HG03025 (cell line): Measurements from ENCODE around the gene PRKCA.

Experiments
- ATAC-seq: cut with Tn5 transposase; IDR thresholded peaks from one replicate; pipeline ENCODE4 v1.9.1; 2021; ENCODE audit warnings: mild to moderate bottlenecking, moderate library complexity; ENCODE audit not compliant: unreplicated experiment, low FRiP score

The PRKCA gene

GRCh38 chr17:66775271-66775670 lies 472.9 kb downstream of the PRKCA start:
- no peak for ATAC-seq

- no peak for ATAC-seq
These were observed 473.5 kb downstream of the PRKCA start for GRCh38 chr17:66775881-66776400.

DNA sequence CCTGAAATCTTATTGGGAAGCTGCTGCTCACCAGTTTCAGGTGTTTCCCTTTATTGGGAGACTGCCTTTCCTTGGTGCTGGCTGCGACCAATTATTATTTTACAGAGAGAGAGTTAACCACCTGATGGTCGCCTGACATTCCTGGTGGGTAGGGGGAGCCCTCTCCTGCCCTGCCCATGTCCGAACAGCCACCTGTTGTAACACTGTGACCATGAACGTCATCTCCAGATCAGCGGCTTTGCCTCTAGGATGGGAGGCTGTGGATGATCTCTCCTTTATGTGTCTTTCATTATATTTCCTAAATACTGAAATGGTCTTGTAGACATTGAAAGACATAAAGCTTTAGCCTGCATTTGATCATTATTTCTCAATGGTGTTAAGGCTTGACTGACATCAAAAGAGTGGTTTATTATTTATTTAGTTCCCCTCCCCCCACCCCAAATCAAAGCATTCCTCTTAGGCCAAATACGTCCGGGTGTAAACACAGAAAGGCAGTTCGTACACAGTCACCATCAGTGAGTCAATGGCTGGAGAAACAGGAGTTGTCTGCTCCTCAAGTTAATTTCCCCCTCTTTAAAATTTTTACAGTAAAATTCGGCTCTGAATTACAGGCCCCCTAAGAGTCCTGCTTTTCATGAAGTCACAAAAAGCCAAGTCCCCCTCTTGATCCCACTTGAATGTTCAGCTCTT lies 474.7 kb downstream of the PRKCA start:
- ATAC-seq = no peak

DNA sequence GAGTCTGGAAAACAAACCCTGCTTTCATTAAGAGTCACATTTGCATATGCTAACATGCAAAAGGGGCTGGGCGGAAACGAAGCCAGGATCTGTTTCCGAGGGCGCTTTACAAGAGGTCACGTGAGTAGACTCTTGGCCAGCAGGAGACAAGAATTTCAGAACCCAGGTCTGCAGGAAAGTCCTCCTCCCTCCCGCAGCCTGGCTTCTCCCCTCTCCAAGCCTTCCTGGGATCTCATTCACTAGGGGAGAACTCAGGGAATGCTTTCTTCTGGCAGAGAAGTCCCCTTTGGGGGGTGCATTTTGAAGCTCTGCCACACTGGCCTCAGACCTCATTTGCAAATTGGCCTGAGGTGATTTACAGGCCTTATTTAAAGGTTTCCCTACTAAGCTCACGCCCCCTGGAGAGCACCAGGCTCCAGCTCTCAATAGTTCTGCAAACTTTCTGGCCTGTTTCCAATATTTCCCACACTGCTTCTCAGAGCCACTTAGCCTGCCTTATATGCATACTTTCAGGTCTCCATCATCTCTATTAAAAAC lies 475.3 kb downstream of the PRKCA start:
- ATAC-seq = no peak

DNA sequence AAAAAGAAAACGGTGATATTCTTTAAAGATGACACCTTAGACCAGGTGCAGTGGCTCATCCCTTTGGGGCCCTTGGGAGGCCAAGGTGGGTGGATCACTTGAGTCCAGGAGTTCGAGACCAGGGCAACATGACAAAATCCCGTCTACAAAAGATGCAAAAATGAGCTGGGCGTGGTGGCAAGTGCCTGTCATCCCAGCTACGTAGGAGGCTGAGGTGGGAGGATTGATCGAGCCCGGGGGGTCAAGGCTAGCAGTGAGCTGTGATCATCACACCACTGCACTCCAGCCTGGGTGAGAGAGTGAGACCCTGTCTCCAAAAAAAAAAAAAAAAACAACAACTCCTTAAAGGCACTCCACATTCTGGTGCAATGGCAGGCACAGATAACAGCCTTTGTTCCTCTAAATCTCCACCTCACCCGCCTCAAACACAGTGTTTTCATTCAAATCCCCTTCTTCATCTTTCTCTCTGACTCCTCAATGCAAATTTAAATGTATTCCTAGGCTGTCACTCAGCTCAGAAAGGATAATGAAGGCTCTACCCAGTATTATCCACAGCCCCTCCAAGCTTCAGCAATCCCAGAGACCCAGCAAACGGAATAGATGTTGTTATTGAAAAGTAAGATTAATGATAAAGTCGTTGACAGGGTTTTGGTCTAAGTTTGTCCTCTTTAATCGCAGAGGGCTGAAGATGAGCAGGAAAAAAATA lies 476.3 kb downstream of the PRKCA start:
- no peak for ATAC-seq

DNA sequence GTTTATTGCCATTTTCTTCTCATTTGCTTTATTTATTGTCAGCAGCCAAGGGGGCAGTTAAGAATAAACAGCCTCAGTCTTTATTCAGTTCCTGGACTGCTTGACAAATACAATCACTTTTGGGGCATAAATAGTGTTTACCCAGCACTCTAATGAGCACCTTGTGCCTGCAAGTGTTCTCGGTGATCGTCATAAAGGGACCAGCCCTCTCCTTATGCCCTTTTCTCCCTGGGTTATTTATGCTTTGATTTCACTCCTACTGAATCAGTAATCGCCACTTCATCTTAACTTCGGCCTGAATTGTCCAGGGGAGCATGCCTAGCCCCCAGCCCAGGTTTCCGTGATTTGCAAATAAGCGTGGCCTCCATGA lies 476.8 kb downstream of the PRKCA start:
- ATAC-seq = no peak

DNA sequence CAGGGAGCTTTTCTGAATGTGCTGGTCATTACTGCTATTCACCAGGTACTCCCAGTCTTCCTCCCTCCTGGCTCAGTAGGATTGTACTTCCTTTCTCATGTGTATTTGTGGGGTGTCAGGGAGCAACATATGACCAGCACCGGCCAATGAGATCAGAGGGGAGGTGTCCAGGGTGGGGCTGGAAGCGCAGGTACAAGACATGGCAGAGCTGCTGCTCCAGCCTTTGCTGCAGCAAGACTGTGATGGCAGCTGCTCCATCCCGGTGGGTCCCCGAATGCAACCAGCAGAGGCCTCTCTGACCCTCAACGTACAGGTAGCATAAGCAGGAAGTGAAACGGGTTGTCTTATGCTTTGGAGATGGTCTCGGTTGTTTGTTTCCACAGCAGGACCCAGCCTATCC lies 478.7 kb downstream of the PRKCA start:
- ATAC-seq = no peak

DNA sequence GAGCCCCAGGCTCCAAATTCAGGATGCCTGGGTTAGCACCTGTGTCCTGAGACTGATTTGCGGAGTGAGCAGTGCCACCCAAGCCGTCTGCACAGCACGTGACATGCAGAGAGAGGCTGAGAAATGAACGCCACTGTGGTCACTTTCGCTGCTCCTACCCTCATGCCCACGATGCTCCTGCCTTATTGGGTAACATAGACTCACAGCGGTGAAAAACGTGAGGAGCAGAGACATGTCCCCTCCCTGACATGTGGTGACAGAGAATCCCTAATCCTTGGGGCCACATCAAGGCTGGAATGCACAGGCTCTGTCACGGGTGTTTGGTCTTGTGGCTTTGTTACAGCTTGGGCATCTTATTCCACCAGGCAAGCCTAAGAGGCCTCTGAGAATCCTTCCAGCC lies 480.4 kb downstream of the PRKCA start:
- ATAC-seq = no peak

GRCh38 chr17:66783656-66784381 lies 481.4 kb downstream of the PRKCA start:
- ATAC-seq = no peak

- ATAC-seq = no peak
These were observed 482.4 kb downstream of the PRKCA start for GRCh38 chr17:66784621-66785364.

- ATAC-seq = no peak
These were observed 483.7 kb downstream of the PRKCA start for GRCh38 chr17:66786107-66786506.

- ATAC-seq = no peak
These were observed 485.5 kb downstream of the PRKCA start for GRCh38 chr17:66787914-66788313.

DNA sequence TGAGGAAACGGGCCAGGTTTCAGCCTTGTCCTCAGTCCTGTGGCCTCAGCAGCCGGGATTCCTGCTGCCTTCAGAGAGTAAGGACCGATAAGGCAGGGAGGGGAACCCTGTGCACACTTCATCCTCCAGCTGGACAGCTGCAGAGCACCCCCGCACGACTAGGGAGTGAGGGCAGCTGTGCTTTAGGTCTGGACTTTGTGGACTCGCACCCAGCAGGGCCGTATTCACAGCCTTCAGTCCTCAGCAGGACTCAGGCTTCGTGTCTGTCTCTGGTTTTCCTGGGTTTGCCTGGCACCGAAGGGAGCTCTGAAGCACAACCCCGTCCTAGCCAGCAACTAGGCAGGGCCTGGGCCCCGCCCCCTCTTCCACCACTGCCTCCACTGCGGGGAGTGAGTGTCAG lies 486.7 kb downstream of the PRKCA start:
- ATAC-seq = no peak

- no peak for ATAC-seq
These were observed 487.6 kb downstream of the PRKCA start for GRCh38 chr17:66789961-66790437.

- ATAC-seq = no peak
These were observed 488.2 kb downstream of the PRKCA start for GRCh38 chr17:66790501-66791061.

DNA sequence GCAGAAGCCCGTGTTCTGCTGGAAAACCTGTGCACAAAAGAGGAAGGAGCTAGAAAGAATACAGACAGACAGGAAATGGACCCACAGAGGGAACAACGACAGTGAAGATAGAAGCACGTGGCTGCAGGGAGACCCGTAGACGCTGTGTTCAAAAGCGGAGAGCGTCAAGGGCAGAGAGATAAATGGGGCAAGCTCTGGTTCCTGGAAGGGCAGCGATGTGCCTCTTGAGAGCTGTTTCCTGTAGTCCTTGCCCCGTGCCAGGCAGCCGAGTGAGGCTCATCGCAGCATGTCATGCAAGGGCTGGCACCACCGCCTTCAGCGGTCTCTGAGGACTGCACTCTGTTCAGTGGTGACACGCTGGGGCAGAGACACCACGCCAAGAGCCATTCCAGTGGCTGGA lies 488.9 kb downstream of the PRKCA start:
- ATAC-seq = no peak

- ATAC-seq = no peak
These were observed 491.4 kb downstream of the PRKCA start for GRCh38 chr17:66793814-66794213.

GRCh38 chr17:66795486-66795885 lies 493.1 kb downstream of the PRKCA start:
- ATAC-seq = no peak

DNA sequence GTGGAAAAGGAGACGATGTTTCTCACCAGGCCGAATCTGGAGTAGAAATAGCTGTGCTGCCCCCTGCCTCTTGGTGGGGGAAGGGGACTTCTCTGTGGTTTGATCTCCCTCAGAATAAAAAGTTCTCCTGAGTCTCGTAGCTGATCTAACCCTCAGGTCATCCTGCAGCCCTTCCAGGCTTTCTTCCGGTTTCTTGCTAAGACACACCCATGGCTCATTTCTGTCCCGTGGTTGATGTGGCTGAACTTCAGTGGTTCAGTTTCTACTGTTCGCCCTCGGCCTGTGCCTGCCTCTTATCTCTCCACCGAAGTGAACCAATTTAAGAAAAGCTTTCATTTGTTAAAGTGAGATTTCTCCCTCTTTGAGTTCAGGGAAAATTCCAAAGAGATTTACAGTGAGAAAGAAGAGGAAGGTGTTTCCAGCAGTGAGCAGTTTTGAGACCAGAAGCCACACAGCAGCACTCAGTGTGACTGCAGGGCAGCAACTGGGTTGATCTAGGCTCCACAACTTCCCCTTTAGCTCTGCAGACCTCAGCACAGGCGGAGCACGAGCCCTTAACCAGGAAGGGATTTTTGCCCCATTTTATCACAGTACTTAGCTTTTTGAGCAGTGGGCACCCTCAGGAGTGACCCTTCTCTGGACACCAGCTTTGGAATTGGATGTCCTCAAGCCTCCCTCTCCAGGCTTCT lies 497.6 kb downstream of the PRKCA start:
- no peak for ATAC-seq
